Right hindlimb (tissue), 1 donor: Measurements from ENCODE around the gene NSD1.
"Not testable (repeated sequence)": the region's sequence is repeated elsewhere in the genome, so short reads cannot be mapped to it uniquely, and the experiment has no call there.

ENCODE experiments used
- DNase-seq: peaks from one replicate; pipeline ENCODE4 v3.0.0-alpha.2; 2018

Gene NSD1

GRCh38 chr5:177334155-177334551 lies 200.6 kb downstream of the NSD1 start:
- DNase-seq: no peak

DNA sequence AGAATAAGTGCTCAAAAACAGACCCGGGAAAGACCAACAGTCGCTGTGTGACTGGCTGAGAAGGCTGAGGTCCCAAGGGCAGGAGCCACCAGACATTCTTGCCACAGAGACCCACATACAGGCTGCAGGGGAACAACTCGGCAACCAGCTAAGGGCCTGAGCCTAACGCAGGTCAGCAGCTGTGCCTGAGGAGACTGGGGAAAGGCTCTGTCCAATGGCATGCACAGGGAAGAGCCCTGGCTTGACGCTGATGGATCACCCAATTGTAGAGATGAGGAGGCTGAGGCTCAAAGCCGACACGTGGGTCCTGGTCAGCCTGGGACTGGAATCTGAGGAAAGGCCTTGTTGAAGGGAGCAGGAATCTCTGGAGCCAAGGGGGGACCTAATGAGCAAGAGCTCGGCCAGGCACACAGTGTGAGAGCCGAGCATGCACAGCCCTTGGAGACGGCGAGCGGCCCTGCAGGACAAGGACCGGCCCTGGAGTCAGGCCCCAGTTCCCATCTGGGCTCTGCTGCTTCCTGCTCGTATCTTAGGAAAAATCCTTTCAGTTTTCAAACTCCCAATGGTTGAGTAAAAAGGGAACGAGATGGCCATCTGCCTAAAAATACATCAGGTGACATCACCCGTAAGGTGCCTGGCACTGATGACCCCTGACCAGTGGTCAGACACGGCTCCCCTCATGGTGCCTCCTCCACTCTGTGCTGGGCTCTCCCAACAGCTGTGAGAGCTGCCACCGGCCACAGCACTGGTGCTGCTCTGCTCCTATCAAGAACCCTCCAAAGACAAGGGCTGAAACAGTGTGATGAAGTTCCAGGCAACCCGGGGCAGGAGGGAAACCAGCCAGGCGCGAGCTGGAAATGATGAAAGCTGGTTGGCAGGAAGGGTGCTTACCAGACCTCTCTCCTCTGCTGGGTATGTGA lies 201.5 kb downstream of the NSD1 start:
- no peak for DNase-seq

DNA sequence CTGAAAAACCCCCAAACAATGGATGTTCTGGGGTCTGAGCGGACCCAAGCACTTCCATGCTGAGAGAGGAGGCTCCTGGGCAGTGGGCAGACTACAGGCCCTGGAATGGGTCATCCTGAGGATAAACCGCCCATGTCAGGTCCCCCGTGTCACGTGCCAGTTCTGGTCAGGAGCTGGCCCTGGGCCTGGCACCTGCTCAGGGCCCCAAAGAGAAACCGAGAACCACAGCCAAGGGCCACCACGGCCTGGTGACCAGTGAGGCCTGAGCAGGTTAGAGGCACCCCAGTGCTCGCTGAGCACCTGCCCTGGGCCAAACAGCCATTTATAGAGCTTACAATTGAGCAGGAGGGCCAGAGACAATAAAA lies 202.1 kb downstream of the NSD1 start:
- DNase-seq: no peak

- DNase-seq: no peak
Observed at GRCh38 chr5:177336112-177336511, 202.5 kb downstream of the NSD1 start.

GRCh38 chr5:177336603-177337494 lies 203.3 kb downstream of the NSD1 start:
- DNase-seq: no peak

GRCh38 chr5:177338251-177339106 lies 204.9 kb downstream of the NSD1 start:
- no peak for DNase-seq

- no peak for DNase-seq
Observed at GRCh38 chr5:177339107-177339638, 205.6 kb downstream of the NSD1 start.

DNA sequence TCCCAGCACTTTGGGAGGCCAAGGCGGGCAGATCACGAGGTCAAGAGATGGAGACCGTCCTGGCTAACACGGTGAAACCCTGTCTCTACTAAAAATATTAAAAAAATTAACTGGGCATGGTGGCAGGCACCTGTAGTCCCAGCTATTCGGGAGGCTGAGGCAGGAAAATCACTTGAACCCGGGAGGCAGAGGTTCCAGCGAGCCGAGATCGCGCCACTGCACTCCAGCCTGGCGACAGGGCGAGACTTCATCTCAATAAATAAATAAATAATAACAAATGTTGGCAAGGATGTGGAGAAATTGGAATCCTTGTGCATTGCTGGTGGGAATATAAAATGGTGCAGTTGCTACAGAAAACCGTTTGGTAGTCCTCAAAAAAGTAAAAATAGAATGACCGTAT lies 209.4 kb downstream of the NSD1 start:
- not testable (repeated sequence) for DNase-seq

DNA sequence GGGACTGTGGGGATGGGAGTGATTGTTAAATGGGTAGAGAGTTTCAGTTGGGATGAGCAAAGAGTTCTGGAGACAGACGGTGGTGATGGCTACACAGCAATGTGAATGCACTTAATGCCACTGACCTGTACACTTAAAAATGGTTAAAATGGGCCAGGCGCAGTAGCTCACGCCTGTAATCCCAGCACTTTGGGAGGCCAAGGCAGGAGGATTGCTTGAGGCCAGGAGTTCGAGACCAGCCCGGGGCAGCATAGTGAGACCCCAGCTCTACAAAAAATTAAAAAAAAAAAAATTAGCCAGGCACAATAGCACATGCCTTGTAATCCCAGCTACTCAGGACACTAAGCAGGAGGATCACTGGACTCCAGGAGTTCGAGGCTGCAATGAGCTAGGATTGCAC lies 210.2 kb downstream of the NSD1 start:
- no peak for DNase-seq

DNA sequence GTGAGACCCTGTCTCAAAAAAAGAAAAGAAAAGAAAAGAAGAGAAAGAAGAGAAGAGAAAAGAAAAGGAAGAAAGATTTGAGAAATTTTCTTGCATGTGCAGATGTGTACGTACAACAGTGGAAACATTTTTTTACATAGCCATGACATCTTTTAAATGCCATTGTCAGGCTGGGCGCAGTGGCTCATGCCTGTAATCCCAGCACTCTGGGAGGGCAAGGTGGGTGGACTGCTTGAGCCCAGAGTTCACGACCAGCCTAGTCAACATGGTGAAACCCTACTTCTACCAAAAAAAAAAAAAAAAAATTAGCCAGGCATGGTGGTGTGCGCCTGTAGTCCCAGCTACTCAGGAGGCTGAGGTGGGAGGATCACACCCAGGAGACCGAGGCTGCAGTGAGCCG lies 211.3 kb downstream of the NSD1 start:
- no peak for DNase-seq

DNA sequence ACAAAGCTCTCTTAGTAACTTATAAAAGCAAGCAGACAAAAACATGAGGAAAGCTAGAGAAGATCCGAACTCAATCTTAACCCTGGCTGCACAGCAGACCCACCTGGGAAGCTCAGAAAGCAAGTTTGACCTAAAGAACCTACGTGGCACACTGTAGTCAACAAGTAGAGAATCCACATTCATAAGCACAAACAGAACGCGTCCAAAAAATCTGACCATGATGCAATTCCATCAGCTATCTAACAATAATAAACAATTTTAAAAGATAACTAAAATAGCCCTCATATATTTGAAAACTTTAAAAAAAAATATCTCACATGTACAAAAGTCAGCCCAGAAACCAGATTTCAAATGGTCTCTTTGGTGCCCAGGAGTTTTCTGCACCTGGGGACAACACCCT lies 213.2 kb downstream of the NSD1 start:
- DNase-seq: no peak

GRCh38 chr5:177347699-177348098 lies 214.1 kb downstream of the NSD1 start:
- no peak for DNase-seq

DNA sequence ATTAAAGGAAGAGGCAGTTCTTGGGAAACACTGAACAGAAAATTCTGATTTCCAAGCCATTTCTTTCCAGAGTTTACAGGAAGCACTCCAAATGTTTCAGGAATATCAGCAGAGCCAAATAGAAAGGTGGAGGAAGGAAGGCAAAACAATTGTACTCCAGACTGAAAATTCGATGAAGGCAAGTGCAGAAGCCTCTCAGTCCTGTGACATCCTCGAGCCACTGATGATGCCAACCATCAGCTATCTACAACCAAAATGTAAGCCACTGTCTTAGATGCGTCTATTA lies 215.7 kb downstream of the NSD1 start:
- no peak for DNase-seq

GRCh38 chr5:177349762-177350161 lies 216.2 kb downstream of the NSD1 start:
- DNase-seq: no peak
